HAP-1 (cell line): ENCODE measurements around the gene FAAP100.
"Not testable (repeated sequence)": the region's sequence is repeated elsewhere in the genome, so short reads cannot be mapped to it uniquely, and the experiment has no call there.

Experiments used
- DNase-seq, 2 experiments: peaks; one replicate each; pipeline ENCODE4 v3.0.0-alpha.2; 2016 to 2020; ENCODE audit warnings: low spot score in 2 of 2
- H3K27me3 ChIP-seq: fragments of 250-450 bp; sonication (Bioruptor Pico); 2 replicates; pipeline ENCODE4 v1.5.1; 2020; ENCODE audit warnings: low read depth, mild to moderate bottlenecking, moderate library complexity
- H3K36me3 ChIP-seq: fragments of 250-450 bp; sonication (Bioruptor Pico); replicated peaks from 2 replicates; pipeline ENCODE4 v1.5.1; 2020; ENCODE audit warnings: mild to moderate bottlenecking
- H3K4me1 ChIP-seq: fragments of 250-450 bp; sonication (Bioruptor Pico); 2 replicates; pipeline ENCODE4 v1.5.1; 2020; ENCODE audit warnings: mild to moderate bottlenecking
- H3K4me3 ChIP-seq: fragments of 250-450 bp; sonication (Bioruptor Pico); 2 replicates; pipeline ENCODE4 v1.5.1; 2020; ENCODE audit warnings: mild to moderate bottlenecking, moderate library complexity
- H3K9me3 ChIP-seq: fragments of 250-450 bp; sonication (Bioruptor Pico); 2 replicates; pipeline ENCODE4 v1.5.1; 2020; ENCODE audit warnings: mild to moderate bottlenecking, moderate library complexity
- in situ Hi-C: fragments of 300-500 bp; cut with MboI; formaldehyde crosslinking; loops from 3 replicates; pipeline ENCODE4 v1.14.3; 2020; ENCODE audit warnings: low sequenced_read_pairs, inconsistent platforms, mixed read lengths

Gene FAAP100

DNA sequence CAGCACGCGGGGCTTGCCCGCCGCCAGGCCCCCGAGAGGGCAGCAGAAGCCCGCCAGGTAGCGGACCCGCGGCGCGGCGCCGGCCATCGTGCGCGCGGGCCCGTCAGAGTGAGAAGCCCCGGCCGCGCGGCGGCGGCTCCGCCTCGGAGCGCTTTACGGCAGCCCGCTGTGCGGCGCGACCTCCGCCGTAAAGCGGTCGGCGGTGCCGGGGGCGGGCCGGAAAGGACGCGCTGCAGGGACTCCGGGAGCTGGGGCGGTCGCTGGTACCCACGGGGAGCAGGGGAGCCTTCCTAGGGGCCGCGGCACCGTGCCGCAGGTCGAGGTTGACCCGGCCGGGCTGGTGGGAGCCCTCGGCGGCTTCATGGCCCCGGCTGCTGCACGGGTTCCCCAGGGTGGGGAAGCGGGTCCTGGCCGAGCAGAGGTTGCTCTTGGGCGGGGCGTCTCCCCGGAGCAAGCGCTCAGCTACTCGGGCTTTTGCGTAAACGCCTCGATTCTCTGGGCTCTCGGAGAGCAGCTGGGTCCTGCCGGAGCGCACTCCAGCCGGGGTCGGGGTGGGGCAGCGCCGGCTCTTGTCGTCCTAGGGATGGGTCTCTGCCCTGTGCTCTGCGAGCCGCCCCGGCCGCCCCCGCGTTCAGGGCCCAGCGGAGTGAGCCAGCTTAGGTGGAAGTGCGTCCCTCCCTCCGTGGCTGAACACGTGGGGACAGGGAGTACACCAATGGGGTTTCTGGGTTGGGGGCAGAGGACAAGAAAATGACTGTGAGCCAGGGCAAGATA, at the start of gene FAAP100:
Gene FAAP100, minus strand, starts transcription at position 110 of the 774 bp plus-strand sequence. Its CDS starts 23 bp downstream, at position 87.
- Histone ChIP-seq H3K36me3 (peaks cover 43% of the 10 kb centered on the region), H3K9me3 (no peaks in the 10 kb centered on the region), H3K4me3 (peak within 1 kb of the TSS; percentile 97), H3K4me1 (peaks cover 6% of the 10 kb centered on the region), H3K27me3 (no peaks in the 10 kb centered on the region)
- DNase-seq: peak; percentile 64 to 85
- in situ Hi-C loops: no loop called here

- in situ Hi-C loops: no loop called here
- DNase-seq: peak; percentile 65 to 67
- no peak overlapping the region for H3K4me3 ChIP-seq
- H3K9me3 ChIP-seq: no peaks in the 10 kb centered on the region
- H3K27me3 ChIP-seq: no peaks in the 10 kb centered on the region
- peaks cover 70% of the 10 kb centered on the region for H3K36me3 ChIP-seq
- peaks cover 3% of the 10 kb centered on the region; the same call in 1 of the 2 replicates for H3K4me1 ChIP-seq
Observed at GRCh38 chr17:81601525-81602120, 49.5 kb upstream of the FAAP100 start.

GRCh38 chr17:81599719-81600486, 47.8 kb upstream of the FAAP100 start:
- in situ Hi-C loops: no loop called here
- H3K27me3 ChIP-seq: no peaks in the 10 kb centered on the region
- DNase-seq: no peak
- H3K9me3 ChIP-seq: no peaks in the 10 kb centered on the region
- peaks cover 3% of the 10 kb centered on the region; the same call in 1 of the 2 replicates for H3K4me1 ChIP-seq
- peaks cover 76% of the 10 kb centered on the region for H3K36me3 ChIP-seq
- H3K4me3 ChIP-seq: no peak overlapping the region

GRCh38 chr17:81593105-81593871, 41.1 kb upstream of the FAAP100 start:
- Histone ChIP-seq H3K4me1 (no peaks in the 10 kb centered on the region), H3K4me3 (no peak overlapping the region), H3K9me3 (no peaks in the 10 kb centered on the region), H3K36me3 (peaks cover 67% of the 10 kb centered on the region), H3K27me3 (no peaks in the 10 kb centered on the region)
- in situ Hi-C loops: no loop called here
- no peak for DNase-seq

- Histone ChIP-seq H3K4me1 (no peaks in the 10 kb centered on the region), H3K27me3 (no peaks in the 10 kb centered on the region), H3K4me3 (no peak overlapping the region), H3K9me3 (no peaks in the 10 kb centered on the region), H3K36me3 (peaks cover 67% of the 10 kb centered on the region)
- DNase-seq: no peak
- in situ Hi-C loops: no loop called here
Observed at GRCh38 chr17:81591971-81592370, 39.8 kb upstream of the FAAP100 start.

DNA sequence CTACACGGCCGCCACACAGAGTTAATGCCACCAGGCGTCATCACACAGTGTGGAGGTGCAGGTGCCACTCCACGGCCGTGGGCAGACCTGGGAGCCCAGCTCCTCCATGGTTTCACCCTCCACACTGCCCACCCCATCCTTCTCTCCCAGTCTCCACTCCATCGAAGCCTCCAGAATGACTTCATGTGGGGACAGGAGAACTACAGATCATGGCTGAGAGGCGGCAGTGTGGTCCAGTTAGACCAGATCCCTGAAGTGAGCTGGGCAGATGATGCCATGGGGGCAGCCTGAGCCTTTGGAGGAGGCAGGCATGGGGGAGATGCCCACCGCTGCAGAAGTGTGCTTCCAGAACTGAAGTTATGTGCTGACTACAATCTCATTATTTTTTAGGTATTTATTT, 38.0 kb upstream of the FAAP100 start:
- in situ Hi-C loops: no loop called here
- Histone ChIP-seq H3K36me3 (peaks cover 69% of the 10 kb centered on the region), H3K9me3 (no peaks in the 10 kb centered on the region), H3K27me3 (no peaks in the 10 kb centered on the region), H3K4me1 (no peaks in the 10 kb centered on the region), H3K4me3 (no peak overlapping the region)
- DNase-seq: no peak

DNA sequence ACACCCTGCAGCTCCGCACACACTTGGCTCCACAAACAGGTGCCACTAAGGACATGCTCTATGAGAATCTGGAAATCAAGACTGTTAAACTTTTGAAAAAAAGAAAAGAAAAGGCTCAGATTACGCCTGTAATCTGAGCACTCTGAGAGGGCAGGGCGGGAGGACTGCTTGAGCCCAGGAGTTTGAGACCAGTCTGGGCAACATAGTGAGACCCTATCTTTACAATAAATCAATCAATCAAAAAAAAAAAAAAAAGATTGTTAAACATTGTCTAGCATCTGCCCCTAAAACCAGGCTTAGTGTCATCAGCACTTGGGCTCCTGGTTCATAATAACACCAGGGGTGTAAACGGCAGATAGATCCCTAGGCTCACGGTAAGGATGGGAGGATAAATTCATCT, 37.5 kb upstream of the FAAP100 start:
- no peak for DNase-seq
- in situ Hi-C loops: no loop called here
- H3K27me3 ChIP-seq: no peaks in the 10 kb centered on the region
- no peak overlapping the region for H3K4me3 ChIP-seq
- H3K9me3 ChIP-seq: no peaks in the 10 kb centered on the region
- H3K4me1 ChIP-seq: peaks cover 2% of the 10 kb centered on the region
- H3K36me3 ChIP-seq: peaks cover 64% of the 10 kb centered on the region

- H3K27me3 ChIP-seq: no peaks in the 10 kb centered on the region
- H3K4me3 ChIP-seq: no peak overlapping the region
- H3K36me3 ChIP-seq: peaks cover 76% of the 10 kb centered on the region
- H3K9me3 ChIP-seq: no peaks in the 10 kb centered on the region
- DNase-seq: no peak
- peaks cover 12% of the 10 kb centered on the region for H3K4me1 ChIP-seq
- in situ Hi-C loops: no loop called here
Observed at GRCh38 chr17:81586096-81586495, 33.9 kb upstream of the FAAP100 start.

DNA sequence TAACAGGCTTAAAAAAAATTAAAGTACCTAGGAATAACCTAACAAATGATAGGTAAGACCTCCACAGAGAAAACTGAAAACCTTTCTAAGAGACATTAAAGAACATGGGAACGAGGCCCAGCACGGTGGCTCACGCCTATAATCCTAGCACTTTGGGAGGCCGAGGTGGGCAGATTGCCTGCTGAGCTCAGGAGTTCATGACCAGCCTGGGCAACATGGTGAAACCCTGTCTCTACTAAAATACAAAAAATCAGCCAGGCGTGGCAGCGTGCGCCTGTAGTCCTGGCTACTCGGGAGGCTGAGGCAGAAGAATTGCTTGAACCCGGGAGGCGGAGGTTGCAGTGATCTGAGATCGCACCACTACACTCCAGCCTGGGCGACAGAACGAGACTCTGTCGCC, 32.6 kb upstream of the FAAP100 start:
- DNase-seq, H3K4me3 ChIP-seq, in situ Hi-C loops, H3K27me3 ChIP-seq, H3K9me3 ChIP-seq: not testable (repeated sequence)
- peaks cover 12% of the 10 kb centered on the region for H3K4me1 ChIP-seq
- H3K36me3 ChIP-seq: peaks cover 70% of the 10 kb centered on the region

DNA sequence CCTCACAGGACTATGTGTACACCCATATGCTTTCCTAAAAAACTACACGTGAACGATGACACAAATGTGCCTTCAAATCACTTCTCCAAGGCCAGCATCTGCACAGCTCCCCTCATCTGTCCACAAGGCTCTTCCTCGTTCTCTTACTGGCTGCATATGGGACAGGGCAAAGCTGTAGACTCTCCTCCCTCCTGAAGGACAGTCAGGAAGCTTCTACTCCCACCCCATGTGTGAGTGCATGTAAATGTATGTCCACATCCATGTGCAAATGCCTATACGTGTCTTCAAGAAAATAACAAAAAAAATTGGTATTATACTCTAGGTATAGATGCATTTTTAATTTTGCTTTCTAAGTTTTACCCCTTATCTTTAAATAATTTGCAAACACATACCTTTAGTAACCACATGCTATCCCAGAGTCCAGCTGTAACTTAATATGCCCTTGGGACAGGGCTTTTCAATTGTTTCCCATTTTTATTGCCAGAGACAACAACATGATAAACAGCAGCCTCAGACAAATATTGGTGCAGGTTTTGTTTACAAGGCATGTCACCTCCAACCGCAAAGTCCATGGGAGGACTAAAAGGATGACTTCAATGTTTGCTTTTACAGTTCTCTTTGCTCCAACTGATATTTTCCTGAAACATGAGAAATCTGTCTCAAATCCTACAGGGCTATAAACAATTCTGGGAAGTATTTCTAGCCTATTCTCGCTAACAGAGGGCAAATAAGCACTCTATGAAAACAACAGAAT, 31.6 kb upstream of the FAAP100 start:
- H3K4me1 ChIP-seq: peaks cover 12% of the 10 kb centered on the region

GRCh38 chr17:81582749-81583148, 30.6 kb upstream of the FAAP100 start:
- H3K9me3 ChIP-seq: no peaks in the 10 kb centered on the region
- no peak for DNase-seq
- H3K4me1 ChIP-seq: peaks cover 12% of the 10 kb centered on the region
- in situ Hi-C loops: no loop called here
- H3K36me3 ChIP-seq: peaks cover 54% of the 10 kb centered on the region
- H3K4me3 ChIP-seq: no peak overlapping the region
- H3K27me3 ChIP-seq: no peaks in the 10 kb centered on the region

More for the DNA sequence above, 31.6 kb upstream of the FAAP100 start:
- H3K9me3 ChIP-seq: no peaks in the 10 kb centered on the region
- H3K27me3 ChIP-seq: no peaks in the 10 kb centered on the region
- no peak overlapping the region for H3K4me3 ChIP-seq
- in situ Hi-C loops: no loop called here
- peak in 1 of 2 experiments; percentile 29 for DNase-seq
- H3K36me3 ChIP-seq: peaks cover 64% of the 10 kb centered on the region

DNA sequence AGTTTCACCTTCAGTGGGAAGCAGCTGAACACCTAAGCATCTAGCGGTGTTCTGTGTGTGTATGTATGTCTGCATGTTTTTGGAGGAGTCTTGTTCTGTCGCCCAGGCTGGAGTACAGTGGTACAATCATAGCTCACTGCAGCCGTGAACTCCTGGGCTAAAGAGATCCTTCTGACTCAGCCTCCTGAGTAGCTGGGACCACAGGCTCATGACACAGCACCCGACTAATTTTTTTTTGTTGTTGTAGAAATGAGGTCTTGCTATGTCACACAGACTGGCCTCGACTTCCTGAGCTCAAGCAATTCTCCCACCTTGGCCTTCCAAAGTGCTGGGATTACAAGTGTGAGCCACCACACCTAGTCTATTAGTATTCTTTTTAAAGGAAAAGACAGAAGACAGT, 30.2 kb upstream of the FAAP100 start:
- Histone ChIP-seq H3K36me3 (peaks cover 53% of the 10 kb centered on the region), H3K4me3 (no peak overlapping the region), H3K4me1 (peaks cover 12% of the 10 kb centered on the region), H3K9me3 (no peaks in the 10 kb centered on the region), H3K27me3 (no peaks in the 10 kb centered on the region)
- no peak for DNase-seq
- in situ Hi-C loops: no loop called here

DNA sequence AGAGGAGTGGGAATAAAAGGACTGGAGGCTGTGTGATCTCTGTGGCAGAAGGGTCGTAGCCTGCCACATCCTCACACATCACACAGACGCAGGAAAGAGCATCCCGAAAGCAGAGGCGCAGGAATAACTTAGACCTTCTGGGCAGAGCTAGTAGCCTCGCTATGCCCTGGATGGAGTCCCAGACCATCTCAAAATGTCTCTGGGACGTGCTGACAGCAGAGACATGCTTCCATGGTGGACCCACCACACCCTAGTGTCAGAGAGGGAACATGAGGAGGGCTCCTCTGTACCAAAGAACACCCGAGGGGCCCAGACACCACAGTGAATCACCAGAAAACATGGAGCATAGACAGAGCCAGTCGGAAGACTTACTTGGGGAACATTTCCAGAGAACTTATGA, 29.6 kb upstream of the FAAP100 start:
- no peaks in the 10 kb centered on the region for H3K9me3 ChIP-seq
- in situ Hi-C loops: no loop called here
- H3K36me3 ChIP-seq: peaks cover 51% of the 10 kb centered on the region
- no peaks in the 10 kb centered on the region for H3K27me3 ChIP-seq
- H3K4me1 ChIP-seq: peaks cover 16% of the 10 kb centered on the region
- DNase-seq: no peak
- H3K4me3 ChIP-seq: no peak overlapping the region
